ENCODE measurements around the gene KRT76. TPM values are rescaled to one million over a fixed set of nuclear protein-coding genes. Genes with fewer than 3 reads are reported as not detected.

The KRT76 gene
- total and polyA plus RNA-seq, 2 experiments from 2014 or later: not detected

- Mint-ChIP-seq H3K36me3 (ENCODE audit: low read depth) (no peaks in the 10 kb centered on the region), H3K27me3 (ENCODE audit: insufficient read depth, low read depth, poor library complexity) (peaks cover 4% of the 10 kb centered on the region), H3K4me3 (no peak overlapping the region), H3K4me1 (no peaks in the 10 kb centered on the region), H3K27ac (no peak overlapping the region), H3K9me3 (no peaks in the 10 kb centered on the region)
- H3F3A ChIP-seq (replicated peaks; ENCODE audit: low read depth): no peaks in the 10 kb centered on the region
- no peaks in the 10 kb centered on the region for H3K27me3 ChIP-seq (ENCODE audit: insufficient read depth)
- no peak overlapping the region for H3K4me2 ChIP-seq
- H3K36me3 ChIP-seq (ENCODE audit: insufficient read depth): no peaks in the 10 kb centered on the region
- H3K4me3 ChIP-seq: no peak overlapping the region
- TF ChIP-seq ZNF462 (CRISPR knock-in tag; IDR thresholded peaks at IDR 0.05) (no peak), EZH2 (IDR thresholded peaks at IDR 0.05; ENCODE audit: low read depth, unreplicated experiment) (no peak), NANOG (IDR thresholded peaks at IDR 0.05; ENCODE audit: borderline replicate concordance) (no peak), ETS1 (IDR thresholded peaks at IDR 0.05) (no peak), ZNF114 (CRISPR knock-in tag; IDR thresholded peaks at IDR 0.05) (no peak), CREB1 (CRISPR knock-in tag; IDR thresholded peaks at IDR 0.05; ENCODE audit: low read depth) (no peak)
- H4K20me1 ChIP-seq (replicated peaks; ENCODE audit: insufficient read depth): no peaks in the 10 kb centered on the region
- no peak overlapping the region for H2AFZ ChIP-seq
- no peaks in the 10 kb centered on the region for H3K9me2 ChIP-seq (ENCODE audit: insufficient read depth)
- no peaks in the 10 kb centered on the region for H3K79me2 ChIP-seq (replicated peaks; ENCODE audit: insufficient read depth)
- ATAC-seq (no peak), DNase-seq (ENCODE audit: low spot score) (no peak)
- no peaks in the 10 kb centered on the region for H3K4me1 ChIP-seq (ENCODE audit: insufficient read depth)
- H3K27ac ChIP-seq (ENCODE audit: low read depth): no peak overlapping the region
These were observed 40.6 kb upstream of the KRT76 start for GRCh38 chr12:52817699-52818238.

Data from GM23338 (cell line).